Middle frontal gyrus (tissue), 1 donor: ENCODE data around the gene OPCML.

Experiments
- DNase-seq: peaks from one replicate; pipeline ENCODE4 v3.0.0-alpha.2; 2015; ENCODE audit warnings: low spot score; ENCODE audit errors: extremely low spot score

Gene OPCML

DNA sequence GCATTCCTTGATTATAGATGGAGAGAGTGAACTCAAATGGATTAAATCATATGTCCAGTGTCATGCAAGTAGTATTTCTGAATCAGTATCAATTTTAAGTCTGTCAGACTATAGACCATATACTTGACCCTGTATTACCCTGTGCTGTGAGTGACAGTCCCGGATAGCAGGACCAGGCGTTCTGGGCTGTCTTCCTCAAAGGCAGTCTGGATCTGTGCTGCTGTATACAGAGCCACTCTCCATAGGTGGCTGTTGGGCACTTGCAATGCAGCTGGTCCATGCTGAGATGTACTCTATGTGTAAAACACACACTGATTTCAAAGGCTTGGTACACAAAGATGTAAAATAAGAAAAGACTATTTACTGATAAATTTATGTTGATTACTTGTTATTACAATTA lies 294.3 kb downstream of the OPCML start:
- no peak for DNase-seq

DNA sequence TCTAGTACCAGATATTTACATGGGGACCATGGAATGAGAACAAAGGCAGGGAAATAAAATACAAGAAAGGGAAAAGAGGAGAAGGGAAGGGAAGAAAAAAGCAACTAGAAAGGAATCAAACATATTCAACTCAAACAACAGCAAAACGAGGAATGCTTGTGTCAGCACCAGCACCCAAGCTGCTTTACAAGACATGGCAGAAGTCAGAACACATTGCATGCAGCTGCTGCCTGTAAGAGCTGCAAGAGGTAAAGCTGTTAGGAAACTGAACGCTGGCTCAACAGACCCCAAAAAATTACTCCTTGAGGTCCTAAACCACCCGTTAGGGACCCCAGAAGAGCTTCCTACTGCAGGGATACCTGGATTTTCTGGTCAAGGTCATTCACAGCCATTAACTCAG lies 296.9 kb downstream of the OPCML start:
- no peak for DNase-seq

- DNase-seq = no peak
Observed at GRCh38 chr11:133234883-133235282, 297.4 kb downstream of the OPCML start.

DNA sequence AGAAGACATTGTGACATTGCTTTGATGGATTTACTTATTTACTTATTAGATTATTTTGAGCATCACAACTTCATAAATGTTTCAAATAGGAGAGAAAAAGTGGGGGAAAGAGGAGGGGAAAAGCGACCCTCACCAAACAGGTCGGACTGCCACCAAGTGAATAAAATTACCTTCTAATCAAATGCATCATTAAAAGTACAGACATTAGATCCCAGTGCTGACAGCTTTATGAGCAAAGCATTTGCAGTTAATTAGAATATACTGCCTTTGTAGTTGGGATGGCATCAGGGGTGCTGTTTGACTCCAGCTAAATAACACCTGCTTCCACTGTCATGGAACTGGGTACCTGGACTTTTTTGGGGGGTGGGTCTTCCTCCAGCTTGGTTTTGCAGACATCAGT lies 299.6 kb downstream of the OPCML start:
- DNase-seq = no peak

GRCh38 chr11:133230431-133230830 lies 301.9 kb downstream of the OPCML start:
- no peak for DNase-seq

DNA sequence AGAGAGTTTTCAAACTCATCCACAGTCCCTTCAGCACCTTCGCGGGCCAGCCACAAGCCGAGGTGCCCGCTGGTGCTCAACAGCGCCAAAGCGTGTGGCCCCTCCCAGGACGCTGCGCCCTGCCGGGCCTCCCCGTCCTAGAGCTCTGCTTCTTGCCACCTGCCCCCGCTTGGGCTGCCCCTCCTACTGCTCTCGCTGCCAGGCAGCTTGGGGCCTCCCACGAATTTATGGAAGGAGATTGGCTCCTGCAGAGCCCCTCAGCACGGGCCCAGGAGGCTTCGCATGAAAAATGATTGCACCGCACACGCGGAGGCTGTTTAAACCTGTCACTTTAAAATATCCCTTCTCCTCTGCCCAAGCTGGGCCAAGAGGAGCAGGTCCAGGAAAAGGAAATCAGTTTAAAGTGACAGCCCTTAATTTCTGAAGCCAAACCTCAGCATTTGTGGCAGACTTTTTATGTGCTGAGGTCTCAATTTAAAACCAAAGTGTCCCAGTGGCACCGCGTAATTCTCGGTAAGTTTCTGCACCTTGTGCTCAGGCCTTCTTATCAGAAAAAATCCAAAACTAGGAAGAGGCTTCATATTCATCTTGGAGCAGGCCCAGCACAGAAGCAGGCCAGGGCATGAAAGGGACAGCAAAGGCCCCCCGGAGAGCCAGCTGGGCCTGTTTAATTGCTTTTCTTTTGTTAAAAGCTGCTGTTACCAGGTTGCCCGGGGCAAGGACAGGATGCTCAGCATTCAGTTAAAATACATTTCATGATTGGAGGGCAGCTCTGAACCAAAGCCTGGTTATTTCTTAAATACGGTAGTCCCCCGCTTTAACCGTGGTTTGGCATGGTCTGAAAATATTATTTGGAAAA lies 303.6 kb downstream of the OPCML start:
- DNase-seq = no peak

DNA sequence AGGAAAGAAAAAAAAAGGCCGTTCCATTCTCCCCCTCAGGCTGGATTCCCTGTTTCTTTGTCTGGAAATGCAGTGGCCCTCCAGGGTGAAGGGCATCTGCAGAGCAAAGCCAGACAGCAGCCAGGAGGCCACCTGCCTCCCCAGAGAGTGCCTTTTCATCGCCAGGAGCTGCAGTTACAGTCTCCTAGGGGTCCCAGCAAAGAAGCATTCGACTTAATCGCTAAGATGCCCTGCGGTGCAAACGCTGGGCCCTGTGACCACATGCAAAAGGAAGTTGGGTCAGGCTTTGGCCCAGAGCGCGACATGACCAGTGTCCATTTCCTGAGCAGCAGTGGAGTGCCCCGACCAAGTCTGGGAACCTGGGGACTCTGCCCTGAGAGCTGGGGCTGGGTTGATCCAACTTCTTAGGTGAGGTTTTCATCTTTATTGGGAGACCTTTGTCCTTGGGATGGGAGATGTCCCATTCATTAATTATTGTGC lies 304.6 kb downstream of the OPCML start:
- no peak for DNase-seq

- DNase-seq = no peak
Observed at GRCh38 chr11:133224271-133224670, 308.0 kb downstream of the OPCML start.

- no peak for DNase-seq
Observed at GRCh38 chr11:133222425-133223330, 309.6 kb downstream of the OPCML start.

DNA sequence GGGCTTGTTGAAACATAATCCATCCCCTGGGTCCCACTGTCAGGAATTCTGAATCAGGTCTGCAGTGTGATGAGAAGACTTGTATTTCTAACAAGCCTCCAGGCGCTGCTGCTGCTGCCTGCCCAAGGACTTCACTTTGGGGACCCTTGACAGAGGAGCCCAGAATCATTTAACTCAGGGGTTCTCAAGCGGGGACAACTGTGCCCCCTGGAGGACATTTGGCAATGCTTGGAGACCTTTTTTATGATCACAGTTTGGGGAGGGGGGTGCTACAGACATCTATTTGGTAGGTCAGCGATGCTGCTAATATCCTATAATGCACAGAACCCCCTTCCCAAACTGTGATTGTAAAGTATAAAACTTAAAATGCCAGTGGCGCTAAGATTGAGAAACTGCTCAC lies 312.8 kb downstream of the OPCML start:
- no peak for DNase-seq

- DNase-seq = no peak
Observed at GRCh38 chr11:133216813-133217212, 315.5 kb downstream of the OPCML start.

- DNase-seq = no peak
Observed at GRCh38 chr11:133215596-133216230, 316.6 kb downstream of the OPCML start.

GRCh38 chr11:133214646-133215045 lies 317.7 kb downstream of the OPCML start:
- no peak for DNase-seq

- DNase-seq = no peak
Observed at GRCh38 chr11:133212201-133212600, 320.1 kb downstream of the OPCML start.

GRCh38 chr11:133207995-133208394 lies 324.3 kb downstream of the OPCML start:
- DNase-seq = no peak

DNA sequence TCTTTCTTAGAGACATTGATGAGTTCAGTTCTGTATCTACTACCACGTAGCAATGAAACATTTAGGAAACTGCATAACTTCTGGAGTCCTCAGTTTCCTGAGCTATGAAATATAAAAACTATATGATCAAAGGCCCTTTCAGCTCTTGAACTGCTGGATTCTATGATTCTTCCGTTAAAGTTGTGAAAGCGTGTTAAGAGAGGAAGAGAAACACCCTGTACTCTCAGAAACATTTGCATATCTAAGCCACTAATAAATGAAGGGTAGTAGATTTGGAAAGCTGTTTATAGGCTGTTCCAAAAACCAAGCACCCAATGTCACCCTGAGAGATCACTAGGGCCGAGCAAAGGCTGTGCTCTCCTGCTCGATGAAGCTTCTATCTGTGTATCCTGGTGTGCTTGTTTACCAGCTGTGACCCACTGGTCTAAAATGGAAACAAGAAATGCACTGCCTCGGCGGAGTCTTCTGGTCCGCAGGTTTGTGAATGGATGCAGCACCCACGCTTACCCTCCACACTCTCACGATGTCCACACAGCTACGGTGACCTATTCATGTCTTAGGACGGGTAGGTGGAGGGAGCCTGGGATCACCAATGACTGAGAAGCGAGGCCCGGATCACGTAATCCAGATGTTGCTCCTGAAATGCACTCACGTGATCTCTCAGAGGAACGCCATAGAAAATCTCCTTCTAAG lies 325.8 kb downstream of the OPCML start:
- no peak for DNase-seq

DNA sequence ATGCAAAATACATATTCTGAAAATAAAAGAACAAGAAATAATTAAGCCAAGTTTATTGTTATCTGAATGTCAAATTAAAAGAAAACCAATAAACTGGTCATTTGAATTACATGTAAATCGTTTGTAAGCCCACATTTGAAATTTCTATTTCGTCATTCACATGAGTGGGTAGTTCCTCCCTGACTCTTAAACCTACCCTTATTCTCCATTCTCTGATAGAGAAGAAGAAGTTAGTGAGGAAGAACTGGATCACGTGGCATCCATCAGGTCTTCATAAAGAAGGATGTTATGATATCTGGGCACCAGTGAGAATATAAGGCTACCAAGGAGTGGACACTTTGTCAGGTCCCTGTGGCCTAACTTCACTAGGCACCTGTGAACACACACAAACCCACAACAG lies 328.1 kb downstream of the OPCML start:
- DNase-seq = no peak

DNA sequence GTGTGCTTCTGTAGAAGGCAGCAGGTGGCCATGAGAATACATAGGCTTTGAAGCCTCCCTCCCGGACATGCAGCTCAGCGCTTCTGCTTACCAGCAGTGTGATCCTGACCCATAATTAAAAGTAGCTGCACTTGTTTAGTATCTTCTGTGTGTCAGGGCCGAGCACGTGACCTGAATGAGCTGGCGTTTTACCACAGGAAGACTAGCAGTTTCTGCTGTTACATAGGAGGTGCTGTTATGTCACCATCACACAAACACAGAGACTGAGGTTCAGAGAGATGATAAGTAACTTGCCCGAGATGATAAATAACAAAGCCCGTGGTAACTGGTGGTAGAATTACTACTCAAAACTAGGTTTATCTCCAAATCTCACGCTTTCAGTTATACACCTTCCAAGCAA lies 329.5 kb downstream of the OPCML start:
- DNase-seq = no peak

- no peak for DNase-seq
Observed at GRCh38 chr11:133198438-133198837, 333.9 kb downstream of the OPCML start.

DNA sequence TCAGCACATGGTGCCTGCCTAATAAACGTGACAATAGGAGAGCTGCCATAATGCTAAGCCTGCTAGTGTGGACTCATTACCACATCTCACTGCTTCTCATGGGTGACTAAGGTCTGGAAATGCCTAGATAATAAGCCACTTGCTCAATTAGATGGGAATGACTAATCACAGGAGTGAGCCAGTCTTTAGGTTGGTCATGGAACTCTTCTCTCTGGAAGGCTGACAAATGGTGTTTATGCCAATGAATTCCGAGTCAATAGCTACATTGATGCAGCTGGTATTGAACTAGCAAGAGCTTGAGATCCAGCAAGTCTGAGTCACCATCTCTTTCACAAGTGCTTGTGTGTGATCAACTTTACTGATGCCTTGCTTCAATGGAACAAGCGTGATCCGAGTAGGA lies 334.9 kb downstream of the OPCML start:
- DNase-seq = no peak

GRCh38 chr11:133191931-133192330 lies 340.4 kb downstream of the OPCML start:
- no peak for DNase-seq
